Stimulated activated CD4-positive, alpha-beta T cell treated with anti-CD3 and anti-CD28 coated beads, TNF-alpha, amount 100 ng/mL, for 24 hours (primary cell): ENCODE results near the gene NEUROG1.

Source experiments
- DNase-seq, 3 experiments: peaks; one replicate each; pipeline ENCODE4 v3.0.0-alpha.2; 2020; ENCODE audit warnings: low read depth in 3 of 3

NEUROG1 gene

DNA sequence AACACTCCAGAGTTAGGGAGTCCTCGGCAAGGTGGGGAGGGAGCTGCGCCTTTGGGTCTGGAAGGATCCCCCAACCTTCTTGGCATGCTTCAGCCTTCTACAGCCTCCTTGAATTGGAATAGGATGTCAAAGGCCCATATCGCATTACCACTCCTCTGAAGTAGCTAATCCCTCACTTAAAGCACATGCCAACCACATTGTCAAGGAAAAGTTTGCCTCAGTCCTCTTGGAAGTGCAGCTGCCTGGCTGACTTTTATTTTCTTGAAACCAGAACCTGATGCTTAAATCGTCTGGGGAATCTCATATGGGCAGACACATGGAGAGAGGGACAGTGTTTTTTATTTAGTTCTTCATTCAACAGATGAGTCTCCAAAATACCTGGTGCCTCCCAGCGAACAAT lies 28.6 kb upstream of the NEUROG1 start:
- no peak for DNase-seq

DNA sequence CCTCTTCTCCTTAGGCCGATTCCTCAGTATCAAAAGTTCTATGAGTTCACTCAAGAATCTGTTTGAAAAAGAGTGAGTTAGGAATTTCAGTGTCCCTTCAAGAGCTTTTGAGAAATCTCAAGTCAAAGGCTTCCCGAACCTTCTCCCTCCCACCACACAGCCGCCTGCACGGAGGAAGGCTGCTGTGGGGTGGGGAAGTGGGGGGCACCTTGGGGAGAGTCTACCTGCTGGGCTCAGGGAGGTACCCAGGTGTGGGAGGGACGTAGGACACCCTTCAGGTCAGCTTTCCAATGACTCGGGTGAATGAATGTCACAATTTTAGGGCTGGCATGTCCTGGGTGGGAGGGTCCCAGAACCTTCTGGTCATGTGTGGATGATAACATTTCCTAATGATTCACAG lies 25.5 kb upstream of the NEUROG1 start:
- DNase-seq: no peak

GRCh38 chr5:135560858-135561257 lies 25.1 kb upstream of the NEUROG1 start:
- peak; percentile 15 to 79 (median 41) for DNase-seq

DNA sequence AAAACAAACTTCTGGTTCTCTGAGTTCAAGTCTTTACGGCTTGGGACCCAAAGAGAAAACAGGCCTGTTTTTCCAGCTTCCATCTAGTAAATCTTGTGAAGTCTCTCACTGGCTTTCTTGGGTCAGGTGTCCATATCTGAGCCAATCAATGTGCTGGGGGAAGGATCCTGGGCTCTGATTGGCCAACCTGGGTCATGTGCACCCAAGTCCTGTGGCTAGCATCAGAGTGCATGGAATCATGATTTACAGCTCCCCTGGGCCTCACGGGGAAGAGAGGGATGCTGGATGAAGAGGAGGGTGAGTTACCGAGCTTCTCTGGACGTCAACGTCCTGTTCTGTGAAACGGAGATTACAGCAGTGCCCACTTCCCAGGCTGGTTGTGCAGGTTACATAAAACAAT lies 23.6 kb upstream of the NEUROG1 start:
- DNase-seq: no peak

GRCh38 chr5:135557076-135557838 lies 21.5 kb upstream of the NEUROG1 start:
- DNase-seq: no peak

- DNase-seq: no peak
Observed at GRCh38 chr5:135556620-135557019, 20.9 kb upstream of the NEUROG1 start.

DNA sequence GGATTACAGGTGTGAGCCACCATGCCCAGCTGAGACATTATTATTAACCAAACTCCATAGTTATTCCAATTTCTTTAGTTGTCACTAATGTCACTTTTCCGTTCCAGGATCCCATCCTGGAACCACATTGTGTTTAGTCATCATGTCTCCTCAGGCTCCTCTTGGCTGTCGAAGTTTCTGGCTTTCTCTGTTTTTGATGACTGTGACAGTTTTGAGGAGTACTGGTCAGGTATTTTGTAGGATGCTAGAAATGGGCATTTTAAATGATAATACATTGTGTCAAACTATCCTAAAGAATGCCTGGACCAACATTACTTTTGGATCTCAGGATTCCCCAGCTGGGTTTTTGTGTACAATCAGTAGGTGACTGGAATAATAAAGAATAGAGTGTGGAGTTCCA lies 19.8 kb upstream of the NEUROG1 start:
- no peak for DNase-seq

- no peak for DNase-seq
Observed at GRCh38 chr5:135553688-135554462, 18.1 kb upstream of the NEUROG1 start.

- peak; percentile 6 to 54 (median 9) for DNase-seq
Observed at GRCh38 chr5:135551593-135552447, 16.1 kb upstream of the NEUROG1 start.

- DNase-seq: no peak
Observed at GRCh38 chr5:135549413-135549812, 13.6 kb upstream of the NEUROG1 start.

DNA sequence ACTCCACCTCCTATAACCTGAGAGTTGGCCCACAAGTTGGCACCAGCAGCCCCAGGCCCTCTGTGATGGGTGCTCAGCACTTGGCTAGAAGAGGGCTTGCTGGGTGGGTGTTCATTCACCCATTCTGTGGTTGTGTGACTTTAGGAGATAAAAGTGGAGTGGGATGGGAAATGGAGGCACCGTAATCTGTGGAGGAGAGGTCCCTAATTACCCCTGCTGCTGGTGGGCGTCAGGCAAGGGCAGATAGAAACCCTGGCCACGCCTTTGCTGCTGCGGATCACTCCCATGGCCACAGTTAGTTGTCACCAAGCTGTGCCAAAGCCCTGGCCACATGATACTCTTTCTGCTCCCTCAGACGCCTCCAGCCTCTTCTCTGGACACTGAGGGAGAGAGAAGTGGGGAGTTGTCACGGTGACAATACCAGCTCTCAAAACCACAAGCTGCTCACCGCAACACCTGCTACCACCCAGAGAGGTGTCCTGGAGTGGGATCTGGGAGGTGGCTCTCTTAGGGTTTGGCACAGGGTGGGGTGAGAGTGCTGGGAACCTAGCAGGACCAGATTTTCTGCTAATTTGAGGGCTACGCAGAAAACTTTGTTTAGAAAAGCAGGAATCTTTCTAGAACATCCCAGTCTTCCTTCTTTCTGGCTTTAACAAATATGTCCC lies 12.0 kb upstream of the NEUROG1 start:
- no peak for DNase-seq

GRCh38 chr5:135546912-135547311 lies 11.1 kb upstream of the NEUROG1 start:
- no peak for DNase-seq

GRCh38 chr5:135546101-135546500 lies 10.3 kb upstream of the NEUROG1 start:
- no peak for DNase-seq

GRCh38 chr5:135545099-135545498 lies 9.3 kb upstream of the NEUROG1 start:
- DNase-seq: no peak

GRCh38 chr5:135543485-135544304 lies 7.9 kb upstream of the NEUROG1 start:
- no peak for DNase-seq

DNA sequence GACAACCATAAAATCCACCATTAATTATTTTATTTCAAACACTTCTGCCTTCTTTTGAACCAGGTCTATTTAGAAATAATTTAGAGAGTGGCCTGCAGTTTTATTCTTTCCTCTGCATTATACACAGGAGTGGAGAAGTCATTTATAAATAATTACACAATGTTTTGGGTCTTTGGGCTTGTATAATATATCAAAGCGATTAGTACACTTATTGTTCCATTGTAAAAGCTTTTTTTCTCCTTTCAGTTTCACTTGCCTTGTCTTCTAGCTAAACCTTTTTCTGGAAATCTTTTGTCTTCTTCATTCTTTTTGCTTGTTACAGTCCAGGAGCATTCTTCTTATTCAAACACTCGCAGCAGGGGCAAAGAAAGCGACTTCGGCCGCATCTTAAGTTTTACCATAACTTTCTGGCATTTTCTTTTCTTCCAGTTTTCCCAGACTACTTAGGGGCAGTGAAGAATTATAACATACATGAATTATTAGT lies 7.3 kb upstream of the NEUROG1 start:
- DNase-seq: no peak

- no peak for DNase-seq
Observed at GRCh38 chr5:135541807-135542502, 6.2 kb upstream of the NEUROG1 start.

GRCh38 chr5:135539430-135540005 lies 3.8 kb upstream of the NEUROG1 start:
- DNase-seq: no peak

DNA sequence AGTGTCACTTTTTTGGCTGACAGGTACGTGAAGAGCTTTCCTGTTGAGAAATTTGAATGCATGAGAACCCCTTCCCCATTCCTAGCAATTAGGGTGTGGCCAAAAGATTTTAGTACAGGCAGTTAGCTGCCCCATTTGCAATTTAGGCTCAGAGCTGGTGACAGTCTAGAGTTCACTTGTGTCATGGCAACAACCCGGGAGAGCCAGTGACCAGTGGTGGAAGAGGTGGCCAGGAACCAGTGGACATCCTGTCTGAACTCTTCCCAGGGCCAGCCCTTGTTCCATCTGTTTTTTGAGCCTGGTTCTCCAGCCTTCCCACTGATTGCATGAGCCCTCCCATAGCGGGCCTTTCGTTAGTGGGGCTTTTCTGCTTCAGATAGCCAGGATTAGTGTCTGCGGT lies 2.5 kb upstream of the NEUROG1 start:
- no peak for DNase-seq

GRCh38 chr5:135537745-135538144 lies 2.0 kb upstream of the NEUROG1 start:
- DNase-seq: no peak
